ENCODE results near the gene G6PC1.
"Not testable (repeated sequence)": the region's sequence is repeated elsewhere in the genome, so short reads cannot be mapped to it uniquely, and the experiment has no call there.

G6PC1 gene

DNA sequence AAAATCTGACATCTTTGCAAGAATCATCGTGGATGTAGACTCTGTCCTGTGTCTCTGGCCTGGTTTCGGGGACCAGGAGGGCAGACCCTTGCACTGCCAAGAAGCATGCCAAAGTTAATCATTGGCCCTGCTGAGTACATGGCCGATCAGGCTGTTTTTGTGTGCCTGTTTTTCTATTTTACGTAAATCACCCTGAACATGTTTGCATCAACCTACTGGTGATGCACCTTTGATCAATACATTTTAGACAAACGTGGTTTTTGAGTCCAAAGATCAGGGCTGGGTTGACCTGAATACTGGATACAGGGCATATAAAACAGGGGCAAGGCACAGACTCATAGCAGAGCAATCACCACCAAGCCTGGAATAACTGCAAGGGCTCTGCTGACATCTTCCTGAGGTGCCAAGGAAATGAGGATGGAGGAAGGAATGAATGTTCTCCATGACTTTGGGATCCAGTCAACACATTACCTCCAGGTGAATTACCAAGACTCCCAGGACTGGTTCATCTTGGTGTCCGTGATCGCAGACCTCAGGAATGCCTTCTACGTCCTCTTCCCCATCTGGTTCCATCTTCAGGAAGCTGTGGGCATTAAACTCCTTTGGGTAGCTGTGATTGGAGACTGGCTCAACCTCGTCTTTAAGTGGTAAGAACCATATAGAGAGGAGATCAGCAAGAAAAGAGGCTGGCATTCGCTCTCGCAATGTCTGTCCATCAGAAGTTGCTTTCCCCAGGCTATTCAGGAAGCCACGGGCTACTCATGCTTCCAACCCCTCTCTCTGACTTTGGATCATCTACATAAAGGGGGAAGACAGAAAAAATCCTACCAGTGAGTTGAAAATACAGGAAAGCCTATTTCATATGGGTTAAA lies at the start of gene G6PC1:
Gene G6PC1, plus strand, starts transcription at position 340 of the 872 bp plus-strand sequence. Its CDS starts 78 bp downstream, at position 418.
- DNase-seq (ENCODE audit: low read depth in 2 of 2) = no peak

DNA sequence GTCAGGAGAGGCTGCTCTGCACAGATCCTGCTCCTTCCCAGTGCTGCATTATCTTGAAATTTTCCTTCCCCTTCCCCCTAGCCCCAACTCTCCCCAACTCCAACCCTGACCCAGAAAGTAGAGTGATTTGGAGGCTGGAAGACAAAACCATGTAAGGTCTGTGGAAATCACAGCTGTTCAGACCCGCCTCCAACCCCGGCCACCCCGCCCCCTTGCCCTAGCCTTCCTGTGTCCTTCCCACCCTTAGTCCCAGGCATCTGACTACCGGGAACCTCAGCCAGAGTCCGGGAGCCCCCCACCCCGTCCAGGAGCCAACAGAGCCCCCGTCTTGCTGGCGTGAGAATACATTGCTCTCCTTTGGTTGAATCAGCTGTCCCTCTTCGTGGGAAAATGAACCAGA lies 49.6 kb upstream of the G6PC1 start, which contains the start of gene AOC3:
Gene AOC3, plus strand, starts transcription at position 246 of the 400 bp plus-strand sequence. Its CDS starts 145 bp downstream, at position 391.
- no peak for DNase-seq (ENCODE audit: low read depth in 2 of 2)

DNA sequence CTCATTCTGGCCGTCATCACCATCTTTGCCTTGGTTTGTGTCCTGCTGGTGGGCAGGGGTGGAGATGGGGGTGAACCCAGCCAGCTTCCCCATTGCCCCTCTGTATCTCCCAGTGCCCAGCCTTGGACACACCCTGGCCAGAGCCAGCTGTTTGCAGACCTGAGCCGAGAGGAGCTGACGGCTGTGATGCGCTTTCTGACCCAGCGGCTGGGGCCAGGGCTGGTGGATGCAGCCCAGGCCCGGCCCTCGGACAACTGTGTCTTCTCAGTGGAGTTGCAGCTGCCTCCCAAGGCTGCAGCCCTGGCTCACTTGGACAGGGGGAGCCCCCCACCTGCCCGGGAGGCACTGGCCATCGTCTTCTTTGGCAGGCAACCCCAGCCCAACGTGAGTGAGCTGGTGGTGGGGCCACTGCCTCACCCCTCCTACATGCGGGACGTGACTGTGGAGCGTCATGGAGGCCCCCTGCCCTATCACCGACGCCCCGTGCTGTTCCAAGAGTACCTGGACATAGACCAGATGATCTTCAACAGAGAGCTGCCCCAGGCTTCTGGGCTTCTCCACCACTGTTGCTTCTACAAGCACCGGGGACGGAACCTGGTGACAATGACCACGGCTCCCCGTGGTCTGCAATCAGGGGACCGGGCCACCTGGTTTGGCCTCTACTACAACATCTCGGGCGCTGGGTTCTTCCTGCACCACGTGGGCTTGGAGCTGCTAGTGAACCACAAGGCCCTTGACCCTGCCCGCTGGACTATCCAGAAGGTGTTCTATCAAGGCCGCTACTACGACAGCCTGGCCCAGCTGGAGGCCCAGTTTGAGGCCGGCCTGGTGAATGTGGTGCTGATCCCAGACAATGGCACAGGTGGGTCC lies 49.0 kb upstream of the G6PC1 start:
- not testable (repeated sequence) for DNase-seq (ENCODE audit: low read depth in 2 of 2)

DNA sequence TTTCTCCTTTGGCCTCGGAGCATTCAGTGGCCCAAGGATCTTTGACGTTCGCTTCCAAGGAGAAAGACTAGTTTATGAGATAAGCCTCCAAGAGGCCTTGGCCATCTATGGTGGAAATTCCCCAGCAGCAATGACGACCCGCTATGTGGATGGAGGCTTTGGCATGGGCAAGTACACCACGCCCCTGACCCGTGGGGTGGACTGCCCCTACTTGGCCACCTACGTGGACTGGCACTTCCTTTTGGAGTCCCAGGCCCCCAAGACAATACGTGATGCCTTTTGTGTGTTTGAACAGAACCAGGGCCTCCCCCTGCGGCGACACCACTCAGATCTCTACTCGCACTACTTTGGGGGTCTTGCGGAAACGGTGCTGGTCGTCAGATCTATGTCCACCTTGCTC lies 48.2 kb upstream of the G6PC1 start:
- DNase-seq (ENCODE audit: low read depth in 2 of 2) = no peak

DNA sequence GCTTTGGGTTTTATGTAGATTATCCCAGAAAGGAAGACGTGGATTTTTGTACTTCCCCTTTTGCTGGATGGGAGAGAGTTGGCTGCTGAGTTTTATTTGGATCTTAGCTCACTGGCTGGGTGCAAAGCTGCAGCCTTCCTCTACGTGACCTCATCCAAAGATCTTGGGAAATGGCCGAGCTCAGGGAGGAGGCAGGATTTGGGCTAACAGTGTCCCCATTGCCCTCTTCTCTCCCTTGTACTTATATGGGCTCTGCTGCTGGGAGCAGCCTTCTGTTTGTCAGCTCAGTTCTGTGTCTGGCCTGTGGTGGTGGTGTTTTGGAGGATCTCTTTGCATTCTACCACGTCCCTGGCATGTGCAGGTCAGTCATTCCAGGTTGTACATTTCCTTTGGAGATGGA lies 47.6 kb upstream of the G6PC1 start:
- DNase-seq (ENCODE audit: low read depth in 2 of 2) = no peak

DNA sequence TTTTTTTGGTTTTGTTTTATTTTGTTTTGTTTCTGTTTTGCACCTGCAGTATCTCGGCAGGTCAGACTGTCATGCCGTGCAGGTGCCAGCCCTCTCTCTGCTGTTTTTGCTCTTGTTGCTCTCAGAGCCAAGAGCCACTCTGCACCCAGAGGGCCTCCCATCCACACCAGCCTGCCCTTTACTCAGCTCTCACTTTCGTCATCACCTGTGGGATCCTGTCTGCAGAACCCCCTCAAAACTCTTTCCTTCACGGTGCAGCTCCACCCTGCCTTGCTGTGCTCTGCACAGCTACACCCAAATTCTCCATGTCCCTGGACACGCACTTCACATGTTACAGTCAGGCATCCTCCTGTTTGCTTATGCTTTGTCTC lies 47.0 kb upstream of the G6PC1 start:
- DNase-seq (ENCODE audit: low read depth in 2 of 2) = no peak

DNA sequence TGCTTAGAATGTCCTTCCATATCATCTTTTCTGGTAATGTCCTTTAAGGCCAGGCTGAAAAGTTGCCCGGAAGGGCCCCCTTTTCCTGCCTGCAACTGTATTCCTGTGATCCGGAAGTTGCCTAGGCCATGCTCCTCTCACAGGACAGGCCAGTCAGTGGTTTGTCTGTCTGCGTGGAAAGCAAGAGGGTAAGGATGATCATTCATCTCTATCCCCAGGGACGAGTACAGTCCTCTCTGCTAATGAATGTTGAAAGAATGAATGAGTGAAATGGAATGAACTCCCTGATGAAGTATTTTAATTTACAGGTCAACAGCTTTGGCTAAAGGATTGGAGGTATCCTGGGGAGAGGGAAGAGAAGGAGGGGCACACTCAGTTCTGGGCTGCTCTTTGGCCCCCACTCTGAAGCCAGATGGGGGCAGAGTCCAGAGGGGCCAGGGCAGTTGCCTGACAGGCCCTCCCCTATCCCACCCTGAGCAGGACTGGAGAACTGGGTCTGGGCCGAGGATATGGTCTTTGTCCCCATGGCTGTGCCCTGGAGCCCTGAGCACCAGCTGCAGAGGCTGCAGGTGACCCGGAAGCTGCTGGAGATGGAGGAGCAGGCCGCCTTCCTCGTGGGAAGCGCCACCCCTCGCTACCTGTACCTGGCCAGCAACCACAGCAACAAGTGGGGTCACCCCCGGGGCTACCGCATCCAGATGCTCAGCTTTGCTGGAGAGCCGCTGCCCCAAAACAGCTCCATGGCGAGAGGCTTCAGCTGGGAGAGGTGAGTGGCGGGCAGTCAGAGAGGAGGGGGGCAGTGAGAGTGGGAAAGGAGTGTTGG lies 46.4 kb upstream of the G6PC1 start:
- no peak for DNase-seq (ENCODE audit: low read depth in 2 of 2)

DNA sequence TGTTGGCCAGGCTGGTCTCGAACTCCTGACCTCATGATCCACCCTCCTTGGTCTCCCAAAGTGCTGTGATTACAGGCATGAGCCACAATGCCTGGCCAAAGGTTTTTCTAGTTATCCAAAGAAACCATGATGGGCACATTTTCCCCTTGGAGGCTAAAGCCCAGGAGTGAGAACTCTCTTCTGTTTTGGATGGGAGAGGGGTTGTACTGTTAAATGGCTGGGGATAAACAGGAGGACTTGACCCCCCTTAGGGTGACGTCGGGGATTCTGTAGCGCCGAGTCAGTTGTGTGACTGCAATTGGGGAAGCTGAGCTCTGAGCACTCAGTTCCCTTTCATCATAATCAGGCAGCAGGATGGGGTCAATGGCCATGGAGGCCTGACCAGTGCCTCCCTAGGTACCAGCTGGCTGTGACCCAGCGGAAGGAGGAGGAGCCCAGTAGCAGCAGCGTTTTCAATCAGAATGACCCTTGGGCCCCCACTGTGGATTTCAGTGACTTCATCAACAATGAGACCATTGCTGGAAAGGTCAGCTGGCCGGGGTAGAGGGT lies 45.5 kb upstream of the G6PC1 start:
- no peak for DNase-seq (ENCODE audit: low read depth in 2 of 2)

DNA sequence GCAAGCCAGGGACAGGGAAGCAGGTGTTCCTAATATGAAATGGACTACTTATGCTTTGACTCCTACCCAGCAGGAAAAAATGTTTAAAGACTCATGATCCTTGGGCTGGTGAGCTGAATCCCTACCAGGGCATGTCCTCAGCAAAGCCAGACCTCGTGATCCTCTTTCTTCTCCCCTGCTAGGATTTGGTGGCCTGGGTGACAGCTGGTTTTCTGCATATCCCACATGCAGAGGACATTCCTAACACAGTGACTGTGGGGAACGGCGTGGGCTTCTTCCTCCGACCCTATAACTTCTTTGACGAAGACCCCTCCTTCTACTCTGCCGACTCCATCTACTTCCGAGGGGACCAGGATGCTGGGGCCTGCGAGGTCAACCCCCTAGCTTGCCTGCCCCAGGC lies 44.5 kb upstream of the G6PC1 start:
- DNase-seq (ENCODE audit: low read depth in 2 of 2) = not testable (repeated sequence)

DNA sequence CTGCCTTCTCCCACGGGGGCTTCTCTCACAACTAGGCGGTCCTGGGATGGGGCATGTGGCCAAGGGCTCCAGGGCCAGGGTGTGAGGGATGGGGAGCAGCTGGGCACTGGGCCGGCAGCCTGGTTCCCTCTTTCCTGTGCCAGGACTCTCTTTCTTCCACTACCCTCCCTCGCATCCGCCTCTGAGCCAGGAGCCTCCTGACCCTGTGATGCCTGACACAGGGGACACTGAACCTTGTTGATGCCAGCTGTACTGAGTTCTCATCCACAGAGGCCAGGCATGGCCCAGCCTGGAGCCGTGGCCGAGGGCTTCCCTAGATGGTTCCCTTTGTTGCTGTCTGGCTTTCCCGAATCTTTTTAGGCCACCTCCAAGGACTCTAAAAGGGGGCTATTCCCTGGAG lies 44.1 kb upstream of the G6PC1 start:
- not testable (repeated sequence) for DNase-seq (ENCODE audit: low read depth in 2 of 2)

DNA sequence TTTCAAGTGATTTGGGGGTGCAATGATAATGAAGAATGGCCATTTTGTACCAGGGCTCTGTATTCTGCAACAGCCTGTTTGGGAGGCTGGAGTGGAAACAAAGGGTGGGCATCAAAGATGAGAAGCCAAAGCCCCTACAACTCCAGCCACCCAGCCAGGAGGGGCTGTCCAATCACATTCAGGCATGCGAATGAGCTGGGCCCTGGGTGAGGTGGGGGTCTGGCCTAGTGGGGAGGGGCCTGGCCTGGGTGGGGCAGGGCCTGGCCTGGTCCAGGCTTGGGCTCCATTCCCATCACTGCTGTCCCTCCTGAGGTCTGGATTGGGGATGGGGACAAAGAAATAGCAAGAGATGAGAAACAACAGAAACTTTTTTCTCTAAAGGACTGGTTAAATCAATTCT lies 43.2 kb upstream of the G6PC1 start:
- DNase-seq (ENCODE audit: low read depth in 2 of 2) = no peak

DNA sequence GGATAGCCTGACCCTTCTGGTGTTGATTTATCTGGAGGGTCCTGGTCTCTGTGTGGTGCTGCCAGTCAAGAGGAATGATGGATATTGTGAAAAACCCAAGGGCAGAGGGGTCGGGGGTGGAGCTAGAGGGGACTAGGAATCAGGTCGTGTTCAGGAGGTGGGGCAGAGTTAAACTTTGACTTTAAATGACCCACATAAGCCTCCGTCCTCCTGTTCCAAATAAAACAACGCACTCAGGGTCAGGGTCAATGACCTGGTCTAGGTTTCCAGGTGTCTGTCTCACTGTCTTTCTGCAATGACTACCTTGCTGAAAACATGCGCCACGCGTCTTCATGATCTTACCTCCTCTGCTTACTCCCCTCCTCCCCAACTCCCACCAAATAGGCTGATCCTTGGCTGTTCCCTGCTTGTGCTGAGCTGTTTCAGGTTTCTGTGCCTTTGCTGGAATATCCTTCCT lies 34.9 kb upstream of the G6PC1 start:
- no peak for DNase-seq (ENCODE audit: low read depth in 2 of 2)

DNA sequence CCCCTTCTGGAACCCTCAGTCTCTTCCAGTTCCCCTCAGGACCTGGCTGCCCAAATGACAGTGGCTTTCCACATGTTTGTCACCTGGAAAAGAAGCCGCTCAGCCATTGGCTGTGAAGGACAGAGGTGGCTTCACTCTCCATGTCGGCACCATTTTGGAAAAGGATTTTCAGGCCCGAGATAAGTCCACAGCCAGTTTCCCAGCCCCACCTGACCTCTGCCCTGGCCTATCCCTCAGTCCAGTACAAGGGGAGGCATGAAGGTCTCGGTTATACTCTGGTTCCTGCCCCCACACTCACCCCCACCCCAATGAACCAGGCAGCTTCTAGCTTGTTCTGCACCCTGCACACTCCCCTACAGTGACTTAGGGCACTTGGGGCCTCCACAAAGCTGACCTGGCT lies 34.4 kb upstream of the G6PC1 start:
- no peak for DNase-seq (ENCODE audit: low read depth in 2 of 2)

DNA sequence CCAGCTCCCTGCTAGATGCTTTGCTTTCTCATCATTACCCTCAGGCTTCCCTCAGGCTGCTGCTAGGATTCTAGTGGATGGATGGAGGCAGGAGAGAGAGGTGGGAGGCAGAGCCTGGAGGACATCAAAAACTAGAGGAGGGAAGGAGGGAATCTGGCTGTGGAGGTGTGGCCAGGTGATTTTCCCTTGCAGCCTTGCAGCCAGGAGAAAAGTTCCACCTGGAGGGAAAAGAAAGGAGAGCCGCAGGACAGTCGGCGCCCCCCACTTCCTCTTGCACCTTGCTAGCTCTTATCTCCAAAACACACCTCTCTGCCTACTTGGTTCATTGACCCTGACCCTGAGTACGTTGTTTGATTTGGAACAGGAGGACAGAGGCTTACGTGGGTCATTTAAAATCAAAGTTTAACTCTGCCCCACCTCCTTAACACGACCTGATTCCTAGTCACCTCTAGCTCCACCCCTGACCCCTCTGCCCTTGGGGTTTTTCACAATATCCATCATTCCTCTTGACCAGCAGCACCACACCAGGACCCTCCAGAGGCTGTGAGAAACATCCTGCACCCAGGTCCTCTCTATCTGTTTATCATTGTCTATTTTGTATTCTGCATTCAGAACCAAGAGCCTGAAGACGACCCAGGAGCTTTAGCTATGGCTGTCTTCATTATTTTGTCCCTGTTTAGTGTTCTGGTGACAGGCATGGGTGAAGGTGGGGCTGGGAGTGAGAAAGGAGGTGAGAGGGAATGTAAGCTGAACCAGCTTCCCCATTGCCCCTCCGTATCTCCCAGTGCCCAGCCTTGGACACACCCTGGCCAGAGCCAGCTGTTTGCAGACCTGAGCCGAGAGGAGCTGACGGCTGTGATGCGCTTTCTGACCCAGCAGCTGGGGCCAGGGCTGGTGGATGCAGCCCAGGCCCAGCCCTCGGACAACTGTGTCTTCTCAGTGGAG lies 33.7 kb upstream of the G6PC1 start:
- no peak for DNase-seq (ENCODE audit: low read depth in 2 of 2)

DNA sequence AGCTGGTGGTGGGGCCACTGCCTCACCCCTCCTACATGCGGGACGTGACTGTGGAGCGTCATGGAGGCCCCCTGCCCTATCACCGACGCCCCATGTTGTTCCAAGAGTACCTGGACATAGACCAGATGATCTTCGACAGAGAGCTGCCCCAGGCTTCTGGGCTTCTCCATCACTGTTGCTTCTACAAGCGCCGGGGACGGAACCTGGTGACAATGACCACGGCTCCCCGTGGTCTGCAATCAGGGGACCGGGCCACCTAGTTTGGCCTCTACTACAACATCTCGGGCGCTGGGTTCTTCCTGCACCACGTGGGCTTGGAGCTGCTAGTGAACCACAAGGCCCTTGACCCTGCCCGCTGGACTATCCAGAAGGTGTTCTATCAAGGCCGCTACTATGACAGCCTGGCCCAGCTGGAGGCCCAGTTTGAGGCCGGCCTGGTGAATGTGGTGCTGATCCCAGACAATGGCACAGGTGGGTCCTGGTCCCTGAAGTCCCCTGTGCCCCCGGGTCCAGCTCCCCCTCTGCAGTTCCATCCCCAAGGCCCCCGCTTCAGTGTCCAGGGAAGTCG lies 32.8 kb upstream of the G6PC1 start:
- not testable (repeated sequence) for DNase-seq (ENCODE audit: low read depth in 2 of 2)

DNA sequence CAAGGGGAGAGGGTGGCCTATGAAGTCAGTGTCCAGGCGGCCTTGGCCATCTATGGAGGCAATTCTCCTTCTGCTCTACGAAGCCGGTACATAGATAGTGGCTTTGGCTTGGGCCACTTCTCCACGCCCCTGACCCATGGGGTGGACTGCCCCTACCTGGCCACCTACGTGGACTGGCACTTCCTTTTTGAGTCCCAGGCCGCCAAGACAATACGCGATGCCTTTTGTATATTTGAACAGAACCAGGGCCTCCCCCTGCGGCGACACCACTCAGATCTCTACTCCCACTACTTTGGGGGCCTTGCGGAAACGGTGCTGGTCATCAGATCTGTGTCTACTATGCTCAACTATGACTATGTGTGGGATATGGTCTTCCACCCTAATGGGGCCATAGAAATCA lies 32.3 kb upstream of the G6PC1 start:
- no peak for DNase-seq (ENCODE audit: low read depth in 2 of 2)

DNA sequence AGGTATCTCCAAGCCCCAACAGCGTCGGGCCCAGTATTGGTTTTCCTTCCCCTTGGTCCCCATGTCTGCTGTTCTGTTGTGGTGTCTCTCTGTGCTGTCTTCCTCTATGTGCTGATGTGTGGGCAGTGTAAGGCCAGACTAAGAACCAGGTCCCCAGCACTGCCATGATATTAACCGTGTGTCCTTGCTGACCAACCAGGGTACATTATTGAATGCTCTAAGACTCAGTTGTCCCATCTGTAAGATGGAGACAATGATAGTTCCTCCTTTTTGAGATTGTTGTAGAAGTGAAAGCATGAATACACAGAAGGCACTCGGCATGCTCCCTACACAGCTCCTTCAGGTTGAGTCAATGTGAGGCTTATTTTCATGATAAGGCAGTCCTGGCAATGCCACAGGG lies 29.0 kb upstream of the G6PC1 start:
- no peak for DNase-seq (ENCODE audit: low read depth in 2 of 2)

DNA sequence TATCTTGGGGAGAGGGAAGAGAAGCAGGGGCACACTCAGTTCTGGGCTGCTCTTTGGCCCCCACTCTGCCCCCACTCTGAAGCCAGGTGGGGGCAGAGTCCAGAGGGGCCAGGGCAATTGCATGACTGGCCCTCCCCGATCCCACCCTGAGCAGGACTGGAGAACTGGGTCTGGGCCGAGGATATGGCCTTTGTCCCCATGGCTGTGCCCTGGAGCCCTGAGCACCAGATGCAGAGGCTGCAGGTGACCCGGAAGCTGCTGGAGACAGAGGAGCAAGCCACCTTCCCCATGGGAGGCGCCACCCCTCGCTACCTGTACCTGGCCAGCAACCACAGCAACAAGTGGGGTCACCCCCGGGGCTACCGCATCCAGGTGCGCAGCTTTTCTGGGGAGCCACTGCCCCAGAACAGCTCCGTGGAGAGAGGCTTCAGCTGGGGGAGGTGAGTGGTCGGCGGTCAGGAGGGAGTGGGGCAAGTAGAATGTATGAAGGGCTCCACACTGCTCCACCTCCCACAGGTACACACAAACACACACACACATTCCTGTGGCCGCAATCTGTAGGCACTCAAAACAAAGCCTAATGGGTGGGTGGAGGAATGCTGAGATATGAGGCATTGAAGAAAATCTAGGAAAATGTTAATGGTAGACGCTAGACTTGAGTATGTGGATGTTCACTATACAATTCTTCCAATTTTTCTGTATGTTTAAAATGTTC lies 28.2 kb upstream of the G6PC1 start:
- no peak for DNase-seq (ENCODE audit: low read depth in 2 of 2)

DNA sequence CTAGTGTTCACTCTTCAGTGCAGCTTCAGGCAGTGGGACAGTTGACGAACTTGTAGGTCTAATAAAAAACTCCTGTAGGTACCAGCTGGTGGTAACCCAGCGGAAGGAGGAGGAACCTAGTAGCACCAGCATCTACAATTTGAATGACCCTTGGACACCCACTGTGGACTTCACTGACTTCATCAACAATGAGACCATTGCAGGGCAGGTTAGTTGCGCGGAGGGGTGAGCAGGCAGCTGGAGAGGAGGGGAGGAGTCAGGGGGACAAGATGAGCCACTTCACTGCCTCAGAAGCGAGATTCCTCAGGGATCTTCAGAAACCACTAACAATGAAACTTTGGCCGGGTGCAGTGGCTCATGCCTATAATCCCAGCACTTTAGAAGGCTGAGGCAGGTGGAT lies 27.3 kb upstream of the G6PC1 start:
- DNase-seq (ENCODE audit: low read depth in 2 of 2) = no peak

Measured in activated CD8-positive, alpha-beta memory T cell treated with anti-CD3 and anti-CD28 coated beads for 4 hours (primary cell).